WTC11 (cell line): ENCODE data around the gene RHOBTB1. TPM values are rescaled to one million over a fixed set of nuclear protein-coding genes. Genes with fewer than 3 reads are reported as not detected.

Experiments
- ATAC-seq: fragments of 200-7000 bp; cut with Tn5 transposase; 2 replicates; pipeline ENCODE4 v1.10.0; 2021; ENCODE audit warnings: mild to moderate bottlenecking, moderate library complexity
- CTCF ChIA-PET: fragments of 300-600 bp; sonication (Branson Sonifier 250); formaldehyde crosslinking; loops from one replicate; lab custom pipeline; 2021; ENCODE audit warnings: antibody characterized with exemption; lab: Charles Lee
- POLR2A ChIA-PET: fragments of 350-600 bp; sonication (Branson Sonifier 250); formaldehyde crosslinking; loops from one replicate; lab custom pipeline; 2021; ENCODE audit warnings: antibody characterized with exemption; lab: Charles Lee
- DNase-seq: peaks from one replicate; pipeline ENCODE4 v3.0.0; 2021; ENCODE audit warnings: low spot score
- H3K27ac Mint-ChIP-seq: 2 replicates; pipeline ENCODE4 v1.8.0; 2021; ENCODE audit warnings: mixed read lengths
- H3K27me3 Mint-ChIP-seq: 2 replicates; pipeline ENCODE4 v1.8.0; 2021; ENCODE audit warnings: low read depth, mild to moderate bottlenecking, moderate library complexity, mixed read lengths
- H3K36me3 Mint-ChIP-seq: 2 replicates; pipeline ENCODE4 v1.8.0; 2021; ENCODE audit warnings: mixed read lengths
- H3K4me1 Mint-ChIP-seq: 2 replicates; pipeline ENCODE4 v1.8.0; 2022; ENCODE audit warnings: mixed read lengths
- H3K4me3 Mint-ChIP-seq: 2 replicates; pipeline ENCODE4 v1.8.0; 2021; ENCODE audit warnings: mild to moderate bottlenecking, moderate library complexity, mixed read lengths
- H3K9me3 Mint-ChIP-seq: 2 replicates; pipeline ENCODE4 v1.8.0; 2021; ENCODE audit warnings: mixed read lengths
- ATF1 ChIP-seq: sonication (generic); formaldehyde crosslinking; IDR thresholded peaks from 2 replicates; pipeline ENCODE4 v1.8.1; 2023; ENCODE audit warnings: mild to moderate bottlenecking, moderate library complexity, missing genetic modification reagents
- CBFB ChIP-seq: sonication (generic); formaldehyde crosslinking; IDR thresholded peaks from 2 replicates; pipeline ENCODE4 v1.8.1; 2022; ENCODE audit warnings: mild to moderate bottlenecking, low read depth, missing genetic modification reagents
- CREB1 ChIP-seq: sonication (generic); formaldehyde crosslinking; IDR thresholded peaks from 2 replicates; pipeline ENCODE4 v1.8.0; 2023; ENCODE audit warnings: mild to moderate bottlenecking, missing genetic modification reagents
- FOXJ3 ChIP-seq: sonication (generic); formaldehyde crosslinking; IDR thresholded peaks from 2 replicates; pipeline ENCODE4 v1.9.0; 2021; ENCODE audit warnings: missing genetic modification reagents, mild to moderate bottlenecking, borderline replicate concordance
- FOXP1 ChIP-seq: sonication (generic); formaldehyde crosslinking; IDR thresholded peaks from 2 replicates; pipeline ENCODE4 v1.8.0; 2022; ENCODE audit warnings: missing genetic modification reagents, mild to moderate bottlenecking, moderate library complexity, borderline replicate concordance
- GTF2I ChIP-seq: fragments of 250-450 bp; sonication (Bioruptor Pico); conservative IDR thresholded peaks from 2 replicates; pipeline ENCODE4 v1.4.0; 2021; ENCODE audit warnings: mild to moderate bottlenecking
- KAT7 ChIP-seq: sonication (generic); formaldehyde crosslinking; IDR thresholded peaks from 2 replicates; pipeline ENCODE4 v1.8.1; 2023; ENCODE audit warnings: missing genetic modification reagents, mild to moderate bottlenecking, borderline replicate concordance
- SMAD4 ChIP-seq: sonication (generic); formaldehyde crosslinking; IDR thresholded peaks from 2 replicates; pipeline ENCODE4 v1.8.0; 2022; ENCODE audit warnings: mild to moderate bottlenecking, missing genetic modification reagents
- USF2 ChIP-seq: sonication (generic); formaldehyde crosslinking; IDR thresholded peaks from 2 replicates; pipeline ENCODE4 v1.8.1; 2023; ENCODE audit warnings: mild to moderate bottlenecking, missing genetic modification reagents, moderate library complexity
- ZBTB43 ChIP-seq: sonication (generic); formaldehyde crosslinking; IDR thresholded peaks from 2 replicates; pipeline ENCODE4 v1.8.1; 2023; ENCODE audit warnings: mild to moderate bottlenecking, missing genetic modification reagents
- ZNF219 ChIP-seq: sonication (generic); formaldehyde crosslinking; IDR thresholded peaks from 2 replicates; pipeline ENCODE4 v1.8.0; 2023; ENCODE audit warnings: missing genetic modification reagents, mild to moderate bottlenecking, borderline replicate concordance
- ZNF232 ChIP-seq: sonication (generic); formaldehyde crosslinking; IDR thresholded peaks from 2 replicates; pipeline ENCODE4 v1.8.0; 2022; ENCODE audit warnings: mild to moderate bottlenecking, missing genetic modification reagents
- ZNF416 ChIP-seq: fragments of 250-450 bp; sonication (Bioruptor Pico); IDR thresholded peaks from 2 replicates; pipeline ENCODE4 v1.9.0; 2021; ENCODE audit warnings: mild to moderate bottlenecking, inconsistent platforms
- ZSCAN18 ChIP-seq: fragments of 250-450 bp; sonication (Bioruptor Pico); IDR thresholded peaks from 2 replicates; pipeline ENCODE4 v2.1.2; 2022; ENCODE audit warnings: mild to moderate bottlenecking, moderate library complexity
- total RNA-seq: library from RNA; stranded (reverse); gene quantifications from 3 replicates; pipeline ENCODE4 v1.2.3, GENCODE V29; 2021
- TF ChIP-seq, protein P1 (sequence below): fragments of 250-450 bp; sonication (Bioruptor Pico); IDR thresholded peaks from 2 replicates; pipeline ENCODE4 v1.9.0; 2021; ENCODE audit warnings: mild to moderate bottlenecking, borderline replicate concordance
- TF ChIP-seq, protein P2 (sequence below): sonication (generic); formaldehyde crosslinking; IDR thresholded peaks from 2 replicates; pipeline ENCODE4 v1.8.1; 2023; ENCODE audit warnings: mild to moderate bottlenecking, missing genetic modification reagents, moderate library complexity
- TF ChIP-seq, protein P3 (sequence below): fragments of 250-450 bp; sonication (Bioruptor Pico); IDR thresholded peaks from 2 replicates; pipeline ENCODE4 v1.8.0; 2021; ENCODE audit warnings: mild to moderate bottlenecking

Gene RHOBTB1
- total RNA-seq, 1 experiment from 2014 or later, result 6.9 TPM

DNA sequence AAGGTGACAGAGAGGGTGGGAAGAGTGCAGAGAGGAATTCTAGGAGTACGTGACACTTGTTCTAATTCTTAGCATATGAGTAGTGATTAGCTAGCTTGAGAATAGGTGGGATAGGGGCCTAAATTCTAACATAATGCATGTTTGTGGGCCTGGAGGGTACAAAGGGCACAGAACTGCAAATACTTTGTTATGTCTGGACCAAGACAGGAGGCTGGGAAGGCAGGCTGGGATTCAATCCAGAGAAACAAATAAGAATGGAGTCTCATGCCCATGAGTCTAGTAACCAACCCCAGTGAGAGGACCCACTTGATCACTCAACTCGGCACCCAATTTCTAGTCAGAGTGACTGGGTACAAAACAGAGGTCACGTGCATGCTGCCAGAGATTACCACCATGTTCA lies 40.9 kb downstream of the RHOBTB1 start (continued):
- TF ChIP-seq ZNF416 (CRISPR knock-in tag) (no peak), SMAD4 (CRISPR knock-in tag) (no peak), FOXP1 (CRISPR knock-in tag) (no peak), FOXJ3 (no peak), ZBTB43 (no peak), ZSCAN18 (no peak)
- TF ChIP-seq, all 79 proteins: peak for 0

DNA sequence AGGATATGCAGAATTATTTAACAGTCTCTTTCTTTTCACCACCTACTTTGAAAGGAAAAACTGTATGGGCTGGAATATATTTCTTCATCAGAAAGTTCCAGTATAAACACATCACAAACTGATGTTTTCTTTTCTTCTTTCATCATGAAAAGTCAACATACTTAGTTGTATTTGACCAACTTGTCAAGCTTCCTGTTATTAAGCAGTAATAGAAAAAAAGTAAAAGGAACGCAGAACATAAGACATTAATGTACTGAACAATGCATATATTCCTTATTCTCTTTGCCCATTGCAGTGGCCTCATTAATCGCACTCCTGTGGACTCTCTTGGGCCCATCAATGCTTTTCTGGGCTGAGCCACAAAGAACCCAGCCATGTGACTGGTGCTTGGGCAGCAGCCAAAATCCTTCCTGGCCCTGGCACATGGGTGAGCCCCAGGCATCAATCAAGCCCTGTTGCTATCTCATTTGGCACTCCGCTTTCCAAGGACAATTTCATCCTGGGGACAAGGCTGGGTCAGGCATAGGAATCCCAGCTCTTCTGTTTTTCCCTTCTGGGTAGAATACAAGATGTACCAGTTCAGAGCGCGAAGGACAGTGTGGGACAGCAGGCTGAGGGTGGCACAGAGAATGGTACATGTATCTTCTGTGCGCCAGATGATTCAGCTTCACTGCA lies 42.3 kb downstream of the RHOBTB1 start:
- Mint-ChIP-seq H3K4me1 (no peaks in the 10 kb centered on the region), H3K36me3 (peaks cover 12% of the 10 kb centered on the region), H3K9me3 (peaks cover 12% of the 10 kb centered on the region), H3K4me3 (no peak overlapping the region), H3K27ac (no peak overlapping the region), H3K27me3 (no peaks in the 10 kb centered on the region)
- ATAC-seq (no peak), DNase-seq (no peak)
- CTCF ChIA-PET, result no interaction called here
- no peak for TF ChIP-seq USF2 (CRISPR knock-in tag)
- TF ChIP-seq, protein P1, sequence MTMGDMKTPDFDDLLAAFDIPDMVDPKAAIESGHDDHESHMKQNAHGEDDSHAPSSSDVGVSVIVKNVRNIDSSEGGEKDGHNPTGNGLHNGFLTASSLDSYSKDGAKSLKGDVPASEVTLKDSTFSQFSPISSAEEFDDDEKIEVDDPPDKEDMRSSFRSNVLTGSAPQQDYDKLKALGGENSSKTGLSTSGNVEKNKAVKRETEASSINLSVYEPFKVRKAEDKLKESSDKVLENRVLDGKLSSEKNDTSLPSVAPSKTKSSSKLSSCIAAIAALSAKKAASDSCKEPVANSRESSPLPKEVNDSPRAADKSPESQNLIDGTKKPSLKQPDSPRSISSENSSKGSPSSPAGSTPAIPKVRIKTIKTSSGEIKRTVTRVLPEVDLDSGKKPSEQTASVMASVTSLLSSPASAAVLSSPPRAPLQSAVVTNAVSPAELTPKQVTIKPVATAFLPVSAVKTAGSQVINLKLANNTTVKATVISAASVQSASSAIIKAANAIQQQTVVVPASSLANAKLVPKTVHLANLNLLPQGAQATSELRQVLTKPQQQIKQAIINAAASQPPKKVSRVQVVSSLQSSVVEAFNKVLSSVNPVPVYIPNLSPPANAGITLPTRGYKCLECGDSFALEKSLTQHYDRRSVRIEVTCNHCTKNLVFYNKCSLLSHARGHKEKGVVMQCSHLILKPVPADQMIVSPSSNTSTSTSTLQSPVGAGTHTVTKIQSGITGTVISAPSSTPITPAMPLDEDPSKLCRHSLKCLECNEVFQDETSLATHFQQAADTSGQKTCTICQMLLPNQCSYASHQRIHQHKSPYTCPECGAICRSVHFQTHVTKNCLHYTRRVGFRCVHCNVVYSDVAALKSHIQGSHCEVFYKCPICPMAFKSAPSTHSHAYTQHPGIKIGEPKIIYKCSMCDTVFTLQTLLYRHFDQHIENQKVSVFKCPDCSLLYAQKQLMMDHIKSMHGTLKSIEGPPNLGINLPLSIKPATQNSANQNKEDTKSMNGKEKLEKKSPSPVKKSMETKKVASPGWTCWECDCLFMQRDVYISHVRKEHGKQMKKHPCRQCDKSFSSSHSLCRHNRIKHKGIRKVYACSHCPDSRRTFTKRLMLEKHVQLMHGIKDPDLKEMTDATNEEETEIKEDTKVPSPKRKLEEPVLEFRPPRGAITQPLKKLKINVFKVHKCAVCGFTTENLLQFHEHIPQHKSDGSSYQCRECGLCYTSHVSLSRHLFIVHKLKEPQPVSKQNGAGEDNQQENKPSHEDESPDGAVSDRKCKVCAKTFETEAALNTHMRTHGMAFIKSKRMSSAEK (CRISPR knock-in tag), result no peak
- no peak for TF ChIP-seq ATF1 (CRISPR knock-in tag)
- TF ChIP-seq GTF2I, result no peak
- TF ChIP-seq KAT7 (CRISPR knock-in tag), result no peak
- no peak for TF ChIP-seq CBFB (CRISPR knock-in tag)
- no peak for TF ChIP-seq ZNF219 (CRISPR knock-in tag)
- TF ChIP-seq, protein P2, sequence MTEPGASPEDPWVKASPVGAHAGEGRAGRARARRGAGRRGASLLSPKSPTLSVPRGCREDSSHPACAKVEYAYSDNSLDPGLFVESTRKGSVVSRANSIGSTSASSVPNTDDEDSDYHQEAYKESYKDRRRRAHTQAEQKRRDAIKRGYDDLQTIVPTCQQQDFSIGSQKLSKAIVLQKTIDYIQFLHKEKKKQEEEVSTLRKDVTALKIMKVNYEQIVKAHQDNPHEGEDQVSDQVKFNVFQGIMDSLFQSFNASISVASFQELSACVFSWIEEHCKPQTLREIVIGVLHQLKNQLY (CRISPR knock-in tag), result no peak
- TF ChIP-seq ZNF232 (CRISPR knock-in tag), result no peak
- TF ChIP-seq, protein P3, sequence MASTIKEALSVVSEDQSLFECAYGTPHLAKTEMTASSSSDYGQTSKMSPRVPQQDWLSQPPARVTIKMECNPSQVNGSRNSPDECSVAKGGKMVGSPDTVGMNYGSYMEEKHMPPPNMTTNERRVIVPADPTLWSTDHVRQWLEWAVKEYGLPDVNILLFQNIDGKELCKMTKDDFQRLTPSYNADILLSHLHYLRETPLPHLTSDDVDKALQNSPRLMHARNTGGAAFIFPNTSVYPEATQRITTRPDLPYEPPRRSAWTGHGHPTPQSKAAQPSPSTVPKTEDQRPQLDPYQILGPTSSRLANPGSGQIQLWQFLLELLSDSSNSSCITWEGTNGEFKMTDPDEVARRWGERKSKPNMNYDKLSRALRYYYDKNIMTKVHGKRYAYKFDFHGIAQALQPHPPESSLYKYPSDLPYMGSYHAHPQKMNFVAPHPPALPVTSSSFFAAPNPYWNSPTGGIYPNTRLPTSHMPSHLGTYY (CRISPR knock-in tag), result no peak
- no peak for TF ChIP-seq CREB1 (CRISPR knock-in tag)
- POLR2A ChIA-PET, result no interaction called here
